HepG2 (cell line): ENCODE results near the gene CAPN14. TPM values are rescaled to one million over a fixed set of nuclear protein-coding genes. Genes with fewer than 3 reads are reported as not detected.
A peak's percentile ranks its signal among the peaks of the same experiment; 100 is the strongest.

ENCODE experiments used
- ATAC-seq: fragments of 200-7000 bp; cut with Tn5 transposase; 3 replicates; pipeline ENCODE4 v1.9.1; 2020; ENCODE audit warnings: mild to moderate bottlenecking, moderate library complexity
- BruUV-seq: library from RNA; stranded (reverse); fragments of 400-500 nt; replicated peaks from 2 replicates; lab custom pipeline; 2021; lab: Mats Ljungman, UMichigan
- CTCF ChIA-PET: fragments of 300-600 bp; formaldehyde crosslinking; extraction: SDS; loops from one replicate; lab custom pipeline; 2021; ENCODE audit warnings: low total read pairs, inconsistent platforms, low intra/inter-chr PET ratio; lab: Yijun Ruan, JAX
- POLR2A ChIA-PET: fragments of 350-600 bp; sonication (Branson Sonifier 250); formaldehyde crosslinking; loops from one replicate; lab custom pipeline; 2020; ENCODE audit warnings: antibody characterized with exemption, inconsistent platforms; lab: Yijun Ruan, JAX
- DNase-seq: peaks from one replicate; pipeline ENCODE4 v3.0.0-alpha.2; 2015; ENCODE audit warnings: low spot score
- FAIRE-seq: peaks from 3 replicates; lab custom pipeline; 2011; peaks lifted over from hg19 to GRCh38; lab: Jason Lieb, UNC
- H2AFZ ChIP-seq: one replicate; pipeline ENCODE4 v1.6.1; 2011; ENCODE audit warnings: low read length, inconsistent platforms
- H3K27ac ChIP-seq: fragments of 300-600 bp; 3 replicates; pipeline ENCODE4 v1.8.0; 2011; ENCODE audit warnings: mixed run types, mild to moderate bottlenecking, mixed read lengths, low read length, inconsistent platforms; ENCODE audit not compliant: insufficient read depth; ENCODE audit errors: extremely low read length
- H3K27me3 ChIP-seq, 2 experiments: fragments of 200-600 bp in 1 of 2; 2 replicates in 1 of 2; 3 replicates in 1 of 2; pipeline versions ENCODE4 v1.6.0 to v1.8.0; 2011; ENCODE audit warnings: low read length in 2 of 2, mild to moderate bottlenecking in 2 of 2, moderate library complexity in 2 of 2, inconsistent platforms in 1 of 2; ENCODE audit not compliant: insufficient read depth in 2 of 2, control insufficient read depth in 1 of 2
- H3K36me3 ChIP-seq, 2 experiments: fragments of 200-600 bp in 1 of 2; replicated peaks in 1 of 2; 2 replicates in 1 of 2; 3 replicates in 1 of 2; pipeline versions ENCODE4 v1.5.1 to v1.8.0; 2011; ENCODE audit warnings: low read length in 2 of 2, inconsistent platforms in 1 of 2; ENCODE audit not compliant: insufficient read depth in 2 of 2, control insufficient read depth in 1 of 2
- H3K4me1 ChIP-seq: 2 replicates; pipeline ENCODE4 v1.5.1; 2012; ENCODE audit warnings: low read length, inconsistent platforms; ENCODE audit not compliant: insufficient read depth
- H3K4me2 ChIP-seq: 2 replicates; pipeline ENCODE4 v1.6.0; 2011; ENCODE audit warnings: low read depth, low read length, inconsistent platforms
- H3K4me3 ChIP-seq, 3 experiments: fragments of 200-600 bp in 1 of 3; sonication (generic), shearing (Covaris generic) in 1 of 3; replicated peaks in 1 of 3; 2 replicates each; pipeline ENCODE4 v1.5.1; 2011 to 2016; ENCODE audit warnings: low read length in 3 of 3, inconsistent platforms in 2 of 3, low read depth in 2 of 3, mild to moderate bottlenecking in 2 of 3, control low read depth in 1 of 3, mixed read lengths in 1 of 3; ENCODE audit not compliant: insufficient read depth in 1 of 3
- H3K79me2 ChIP-seq: one replicate; pipeline ENCODE4 v1.6.1; 2011; ENCODE audit warnings: low read length, inconsistent platforms; ENCODE audit not compliant: insufficient read depth
- H3K9ac ChIP-seq: 2 replicates; pipeline ENCODE4 v1.6.0; 2011; ENCODE audit warnings: mild to moderate bottlenecking, low read depth, low read length, inconsistent platforms; ENCODE audit not compliant: insufficient read depth
- H3K9me3 ChIP-seq: 2 replicates; pipeline ENCODE4 v1.5.1; 2012; ENCODE audit warnings: mild to moderate bottlenecking, low read length
- H4K20me1 ChIP-seq: 2 replicates; pipeline ENCODE4 v1.6.0; 2011; ENCODE audit warnings: inconsistent platforms, mild to moderate bottlenecking, low read length, moderate library complexity; ENCODE audit not compliant: insufficient read depth
- MAFF ChIP-seq: IDR thresholded peaks from 2 replicates; pipeline ENCODE4 v1.6.1; 2011; ENCODE audit warnings: low read depth, low read length, improper control_type of control experiment
- NFKB2 ChIP-seq: sonication (generic); formaldehyde crosslinking; IDR thresholded peaks from 2 replicates; pipeline ENCODE4 v1.4.0; 2020; ENCODE audit warnings: missing genetic modification reagents, borderline replicate concordance
- NR2F1 ChIP-seq, 2 experiments: fragments of 450-650 bp in 1 of 2; formaldehyde crosslinking in 1 of 2; IDR thresholded peaks; 2 replicates each; pipeline versions ENCODE4 v1.5.0 to v1.6.1; 2016 to 2020; ENCODE audit warnings: mild to moderate bottlenecking in 1 of 2, missing compliant biosample characterization in 1 of 2, missing genetic modification reagents in 1 of 2, moderate library complexity in 1 of 2
- TIGD3 ChIP-seq: sonication (generic); formaldehyde crosslinking; IDR thresholded peaks from 2 replicates; pipeline ENCODE4 v1.5.1; 2020; ENCODE audit warnings: mild to moderate bottlenecking, missing genetic modification reagents, borderline replicate concordance
- ZFX ChIP-seq: sonication (generic); formaldehyde crosslinking; IDR thresholded peaks from 2 replicates; pipeline ENCODE4 v1.4.0; 2020; ENCODE audit warnings: mild to moderate bottlenecking, low read depth, missing genetic modification reagents, moderate library complexity
- ZKSCAN5 ChIP-seq: sonication (generic); formaldehyde crosslinking; IDR thresholded peaks from 2 replicates; pipeline ENCODE4 v1.5.1; 2020; ENCODE audit warnings: mild to moderate bottlenecking, missing genetic modification reagents
- ZNF557 ChIP-seq: sonication (generic); formaldehyde crosslinking; IDR thresholded peaks from 2 replicates; pipeline ENCODE4 v1.4.0; 2020; ENCODE audit warnings: missing genetic modification reagents
- ZNF576 ChIP-seq: sonication (generic); formaldehyde crosslinking; IDR thresholded peaks from 2 replicates; pipeline ENCODE4 v1.4.0; 2020; ENCODE audit warnings: mild to moderate bottlenecking, missing genetic modification reagents
- WGBS: methylation state at CpG from one replicate; pipeline ENCODE4 v1.1.6; 2017; ENCODE audit warnings: low lambda C conversion rate; 5-methylcytosine and 5-hydroxymethylcytosine counted together
- in situ Hi-C: cut with HindIII; loops from 2 replicates; pipeline ENCODE4 v1.10.0; 2017; ENCODE audit warnings: low pct_unique_long_range_greater_than_20kb; ENCODE audit not compliant: extremely low pct_ligation_motif_present
- intact Hi-C: fragments of 100-400 bp; cut with micrococcal nuclease; formaldehyde crosslinking; loops from one replicate; pipeline ENCODE4 v1.10.0; 2022; ENCODE audit not compliant: unreplicated experiment
- polyA plus RNA-seq, 8 experiments: library from polyadenylated mRNA; depleted of rRNA in 3 of 8; stranded (reverse) in 7 of 8; unstranded in 1 of 8; fragments of >200 nt; fragmentation: Illumina TruSeq in 4 of 8; extraction: Trizol in 4 of 8; gene quantifications; 2 replicates each; pipeline versions ENCODE4 v1.2.1 to v1.2.3, GENCODE V29; 2011 to 2016; ENCODE audit warnings: low read depth in 4 of 8, missing spikeins in 1 of 8, mixed read lengths in 1 of 8; ENCODE audit not compliant: insufficient read depth in 1 of 8
- total RNA-seq, 5 experiments: library from RNA; depleted of rRNA; stranded (reverse); fragments of >200 nt; fragmentation: Illumina TruSeq; extraction: Trizol; gene quantifications; 2 replicates each; pipeline ENCODE4 v1.2.3, GENCODE V29; 2016; ENCODE audit warnings: low read depth in 1 of 5

CAPN14 gene
- total and polyA plus RNA-seq, 2 of the 13 experiments (the other 11 are each of a cell fraction or from before 2014, with no cell fraction given), result not detected

- no peak for TF ChIP-seq NFKB2
- TF ChIP-seq ZFX (CRISPR knock-in tag), result peak; percentile 25; the same call in 1 of the 2 replicates
Observed at GRCh38 chr2:31233741-31234682, 16.7 kb upstream of the CAPN14 start, which contains the start of gene EHD3 (continued).

GRCh38 chr2:31233231-31233630, 15.9 kb upstream of the CAPN14 start:
- WGBS, result 29% methylated on average over 1 of the region's 1 CpG
- H3K79me2 ChIP-seq, result no peaks in the 10 kb centered on the region
- in situ Hi-C loops (no loop called here), intact Hi-C loops (loop anchor here (1.0 kb wide), 1 partner anchor 100 kb away; no protein-coding TSS in a partner anchor)
- H4K20me1 ChIP-seq, result no peaks in the 10 kb centered on the region
- H3K4me3 ChIP-seq, result no peak overlapping the region
- H3K4me2 ChIP-seq, result no peak overlapping the region
- FAIRE-seq, result no peak
- POLR2A ChIA-PET, result no interaction called here
- H3K27me3 ChIP-seq, result peaks cover 0 to 23% of the 10 kb centered on the region in 2 experiments; a peak in 3 of 5 replicates
- H3K4me1 ChIP-seq, result no peaks in the 10 kb centered on the region
- CTCF ChIA-PET, result no interaction called here
- no peak overlapping the region for H3K9ac ChIP-seq
- no peaks in the 10 kb centered on the region for H3K9me3 ChIP-seq
- no peaks in the 10 kb centered on the region for H3K36me3 ChIP-seq
- no TSS peak for BruUV-seq
- TF ChIP-seq ZNF576 (CRISPR knock-in tag) (no peak), MAFF (no peak), NR2F1 (CRISPR knock-in tag; IDR thresholded peaks at IDR 0.05) (no peak), ZKSCAN5 (CRISPR knock-in tag) (no peak), ZNF557 (CRISPR knock-in tag) (no peak), TIGD3 (CRISPR knock-in tag) (no peak)
- no peak for ATAC-seq
- no peak for DNase-seq
- H3K27ac ChIP-seq, result no peak overlapping the region
- no peak overlapping the region for H2AFZ ChIP-seq
